ENCODE measurements around the gene VENTX.

The VENTX gene

GRCh38 chr10:133248334-133248715 is 10.7 kb downstream of the VENTX start:
- H3K27me3 ChIP-seq (ENCODE audit: insufficient read depth, low read length, poor library complexity, severe bottlenecking) = no peaks in the 10 kb centered on the region
- H4K20me1 ChIP-seq (ENCODE audit: insufficient read depth, low read length, poor library complexity, severe bottlenecking) = no peaks in the 10 kb centered on the region
- TF ChIP-seq EZH2phosphoT487 (IDR thresholded peaks at IDR 0.05; ENCODE audit: borderline replicate concordance) (no peak), CTCF (conservative IDR thresholded peaks at IDR 0.05; ENCODE audit: low read length) (no peak)
- no peaks in the 10 kb centered on the region for H3F3A ChIP-seq (ENCODE audit: low read depth)
- no peak overlapping the region for H3K4me3 ChIP-seq (ENCODE audit: low read length, poor library complexity, severe bottlenecking)
- no peaks in the 10 kb centered on the region for H3K36me3 ChIP-seq (ENCODE audit: insufficient read depth, low read length)
- no peaks in the 10 kb centered on the region for H3K9me3 ChIP-seq (ENCODE audit: insufficient read depth, low read depth, low read length)
- no peak overlapping the region for H3K9ac ChIP-seq (ENCODE audit: low read depth, low read length, poor library complexity, severe bottlenecking)
- no peak overlapping the region for H3K4me2 ChIP-seq (ENCODE audit: low read depth, low read length, poor library complexity, severe bottlenecking)
- H2AFZ ChIP-seq (ENCODE audit: low read length) = no peak overlapping the region
- H3K9me2 ChIP-seq (replicated peaks; ENCODE audit: low read depth, low read length) = no peaks in the 10 kb centered on the region
- H3K79me2 ChIP-seq (ENCODE audit: insufficient read depth, low read length) = no peaks in the 10 kb centered on the region
- H3K4me1 ChIP-seq (ENCODE audit: insufficient read depth, low read length, poor library complexity, severe bottlenecking) = peaks cover 4% of the 10 kb centered on the region

- no peaks in the 10 kb centered on the region for H3K9me2 ChIP-seq (replicated peaks; ENCODE audit: low read depth, low read length)
- TF ChIP-seq EZH2phosphoT487 (IDR thresholded peaks at IDR 0.05; ENCODE audit: borderline replicate concordance) (no peak), CTCF (conservative IDR thresholded peaks at IDR 0.05; ENCODE audit: low read length) (no peak; the same call in 1 of the 2 replicates)
- no peak overlapping the region for H3K4me2 ChIP-seq (ENCODE audit: low read depth, low read length, poor library complexity, severe bottlenecking)
- H3K36me3 ChIP-seq (ENCODE audit: insufficient read depth, low read length) = no peaks in the 10 kb centered on the region
- H3K79me2 ChIP-seq (ENCODE audit: insufficient read depth, low read length) = no peaks in the 10 kb centered on the region
- H3K4me3 ChIP-seq (ENCODE audit: low read length, poor library complexity, severe bottlenecking) = no peak overlapping the region
- no peaks in the 10 kb centered on the region for H3K27me3 ChIP-seq (ENCODE audit: insufficient read depth, low read length, poor library complexity, severe bottlenecking)
- H3K9ac ChIP-seq (ENCODE audit: low read depth, low read length, poor library complexity, severe bottlenecking) = no peak overlapping the region
- H3K4me1 ChIP-seq (ENCODE audit: insufficient read depth, low read length, poor library complexity, severe bottlenecking) = peaks cover 4% of the 10 kb centered on the region
- H2AFZ ChIP-seq (ENCODE audit: low read length) = no peak overlapping the region
- no peaks in the 10 kb centered on the region for H4K20me1 ChIP-seq (ENCODE audit: insufficient read depth, low read length, poor library complexity, severe bottlenecking)
- H3K9me3 ChIP-seq (ENCODE audit: insufficient read depth, low read depth, low read length) = no peaks in the 10 kb centered on the region
- H3F3A ChIP-seq (ENCODE audit: low read depth) = no peaks in the 10 kb centered on the region
Measured at GRCh38 chr10:133249094-133249780, 11.6 kb downstream of the VENTX start.

GRCh38 chr10:133249975-133250754 is 12.5 kb downstream of the VENTX start:
- H3K9me3 ChIP-seq (ENCODE audit: insufficient read depth, low read depth, low read length) = no peaks in the 10 kb centered on the region
- no peak overlapping the region for H3K4me3 ChIP-seq (ENCODE audit: low read length, poor library complexity, severe bottlenecking)
- no peak overlapping the region for H3K4me2 ChIP-seq (ENCODE audit: low read depth, low read length, poor library complexity, severe bottlenecking)
- H3K9ac ChIP-seq (ENCODE audit: low read depth, low read length, poor library complexity, severe bottlenecking) = no peak overlapping the region
- no peak for TF ChIP-seq CTCF (conservative IDR thresholded peaks at IDR 0.05; ENCODE audit: low read length)
- no peak for TF ChIP-seq EZH2phosphoT487 (IDR thresholded peaks at IDR 0.05; ENCODE audit: borderline replicate concordance)
- no peaks in the 10 kb centered on the region for H3K79me2 ChIP-seq (ENCODE audit: insufficient read depth, low read length)
- no peaks in the 10 kb centered on the region for H3K27me3 ChIP-seq (ENCODE audit: insufficient read depth, low read length, poor library complexity, severe bottlenecking)
- H3K36me3 ChIP-seq (ENCODE audit: insufficient read depth, low read length) = no peaks in the 10 kb centered on the region
- no peak overlapping the region for H2AFZ ChIP-seq (ENCODE audit: low read length)
- no peaks in the 10 kb centered on the region for H3F3A ChIP-seq (ENCODE audit: low read depth)
- peaks cover 4% of the 10 kb centered on the region for H3K4me1 ChIP-seq (ENCODE audit: insufficient read depth, low read length, poor library complexity, severe bottlenecking)
- H3K9me2 ChIP-seq (replicated peaks; ENCODE audit: low read depth, low read length) = no peaks in the 10 kb centered on the region
- no peaks in the 10 kb centered on the region for H4K20me1 ChIP-seq (ENCODE audit: insufficient read depth, low read length, poor library complexity, severe bottlenecking)

Data from Loucy (cell line).